Effector memory CD8-positive, alpha-beta T cell (primary cell): ENCODE measurements around the gene HS3ST2.
A peak's percentile ranks its signal among the peaks of the same experiment; 100 is the strongest.
"Not testable (repeated sequence)": the region's sequence is repeated elsewhere in the genome, so short reads cannot be mapped to it uniquely, and the experiment has no call there.

Experiments used
- ATAC-seq: fragments of 150-1000 bp; cut with Tn5 transposase; replicated peaks from 2 replicates; pipeline ENCODE4 v1.10.0; 2021; ENCODE audit warnings: mild to moderate bottlenecking, moderate library complexity
- DNase-seq, 3 experiments: peaks; one replicate each; pipeline ENCODE4 v3.0.0; 2021
- H3K27ac Mint-ChIP-seq, 2 donors: one replicate each; pipeline ENCODE4 v1.8.0; 2022; ENCODE audit warnings: mild to moderate bottlenecking in 2 of 2, mixed read lengths in 2 of 2, moderate library complexity in 2 of 2
- H3K27me3 Mint-ChIP-seq, 2 donors: one replicate each; pipeline ENCODE4 v1.8.0; 2022; ENCODE audit warnings: mixed read lengths in 2 of 2
- H3K36me3 Mint-ChIP-seq: one replicate; pipeline ENCODE4 v1.8.0; 2022; ENCODE audit warnings: mild to moderate bottlenecking, moderate library complexity, mixed read lengths; ENCODE audit not compliant: insufficient read depth
- H3K4me1 Mint-ChIP-seq, 2 donors: one replicate each; pipeline ENCODE4 v1.8.0; 2022; ENCODE audit warnings: low read depth in 2 of 2, mixed read lengths in 2 of 2
- H3K4me3 Mint-ChIP-seq, 2 donors: one replicate each; pipeline ENCODE4 v1.8.0; 2022; ENCODE audit warnings: mild to moderate bottlenecking in 2 of 2, mixed read lengths in 2 of 2, moderate library complexity in 2 of 2
- H3K9me3 Mint-ChIP-seq, 2 donors: one replicate each; pipeline ENCODE4 v1.8.0; 2022; ENCODE audit warnings: mixed read lengths in 2 of 2

Gene HS3ST2

DNA sequence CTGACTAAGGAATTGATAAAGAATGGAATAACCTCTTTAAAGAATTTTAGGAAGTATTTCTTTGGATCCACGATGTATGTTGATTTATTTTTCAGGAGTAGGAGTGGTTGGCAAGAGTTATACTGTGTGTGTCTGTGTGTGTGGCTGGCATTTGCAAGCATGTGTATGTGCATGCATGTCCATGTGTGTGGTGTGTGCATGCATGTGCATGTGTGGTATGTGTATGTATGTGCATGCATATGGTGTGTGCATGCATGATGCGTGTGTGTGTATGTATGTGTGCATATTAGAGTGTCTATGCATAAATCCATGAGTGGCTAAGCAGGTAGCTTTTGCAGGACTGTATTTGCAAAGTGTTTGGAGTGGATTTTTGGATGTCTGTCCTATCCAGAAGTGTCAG is 120.8 kb downstream of the HS3ST2 start:
- DNase-seq (no peak), ATAC-seq (no peak)
- no peaks in the 10 kb centered on the region for H3K4me1 Mint-ChIP-seq
- no peak overlapping the region for H3K27ac Mint-ChIP-seq
- peaks cover 40 to 50% of the 10 kb centered on the region in 2 donors for H3K27me3 Mint-ChIP-seq
- H3K9me3 Mint-ChIP-seq: no peaks in the 10 kb centered on the region
- no peak overlapping the region for H3K4me3 Mint-ChIP-seq
- no peaks in the 10 kb centered on the region for H3K36me3 Mint-ChIP-seq

DNA sequence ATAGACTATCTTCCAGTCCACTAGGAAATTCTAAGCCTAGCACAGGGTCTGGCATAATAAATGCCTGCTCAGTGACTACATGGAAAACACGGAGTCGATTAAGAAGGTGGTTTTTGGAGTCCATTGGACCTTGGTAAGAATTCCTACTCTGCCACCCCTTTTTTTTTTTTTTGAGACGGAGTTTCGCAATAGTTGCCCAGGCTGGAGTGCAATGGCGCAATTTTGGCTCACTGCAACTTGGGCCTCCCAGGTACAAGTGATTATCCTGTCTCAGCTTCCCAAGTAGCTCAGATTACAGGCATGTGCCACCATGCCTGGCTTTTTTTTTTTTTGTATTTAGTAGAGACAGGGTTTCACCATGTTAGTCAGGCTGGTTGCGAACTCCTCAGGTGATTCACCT is 123.2 kb downstream of the HS3ST2 start:
- DNase-seq (no peak), ATAC-seq (no peak)
- Mint-ChIP-seq H3K27me3 (peaks cover 50 to 51% of the 10 kb centered on the region in 2 donors), H3K36me3 (no peaks in the 10 kb centered on the region), H3K4me1 (no peaks in the 10 kb centered on the region), H3K27ac (no peak overlapping the region), H3K4me3 (no peak overlapping the region), H3K9me3 (no peaks in the 10 kb centered on the region)

DNA sequence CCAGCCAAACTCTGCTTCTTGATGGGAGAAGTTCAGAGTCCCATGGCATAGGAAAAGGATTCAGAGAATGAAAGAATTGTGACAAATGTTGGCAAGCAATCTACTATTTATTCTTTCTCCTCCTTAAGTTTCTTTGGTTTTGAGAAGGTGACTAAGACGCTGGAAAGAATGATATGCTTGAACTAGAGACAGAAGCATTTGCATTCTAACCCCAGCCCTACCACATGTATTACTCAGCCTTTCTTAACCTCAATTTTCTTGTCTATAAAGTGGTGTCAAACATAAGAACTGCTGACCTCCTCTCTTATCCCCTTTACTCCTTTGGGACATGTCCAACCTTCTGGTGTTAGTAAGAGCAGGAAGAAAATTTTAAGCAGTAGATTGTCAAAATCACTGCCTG is 124.7 kb downstream of the HS3ST2 start:
- H3K27ac Mint-ChIP-seq: no peak overlapping the region
- ATAC-seq: no peak
- H3K27me3 Mint-ChIP-seq: peaks cover 50% of the 10 kb centered on the region in 2 donors
- H3K4me1 Mint-ChIP-seq: no peaks in the 10 kb centered on the region
- no peak for DNase-seq
- no peaks in the 10 kb centered on the region for H3K9me3 Mint-ChIP-seq
- H3K36me3 Mint-ChIP-seq: no peaks in the 10 kb centered on the region
- H3K4me3 Mint-ChIP-seq: no peak overlapping the region

DNA sequence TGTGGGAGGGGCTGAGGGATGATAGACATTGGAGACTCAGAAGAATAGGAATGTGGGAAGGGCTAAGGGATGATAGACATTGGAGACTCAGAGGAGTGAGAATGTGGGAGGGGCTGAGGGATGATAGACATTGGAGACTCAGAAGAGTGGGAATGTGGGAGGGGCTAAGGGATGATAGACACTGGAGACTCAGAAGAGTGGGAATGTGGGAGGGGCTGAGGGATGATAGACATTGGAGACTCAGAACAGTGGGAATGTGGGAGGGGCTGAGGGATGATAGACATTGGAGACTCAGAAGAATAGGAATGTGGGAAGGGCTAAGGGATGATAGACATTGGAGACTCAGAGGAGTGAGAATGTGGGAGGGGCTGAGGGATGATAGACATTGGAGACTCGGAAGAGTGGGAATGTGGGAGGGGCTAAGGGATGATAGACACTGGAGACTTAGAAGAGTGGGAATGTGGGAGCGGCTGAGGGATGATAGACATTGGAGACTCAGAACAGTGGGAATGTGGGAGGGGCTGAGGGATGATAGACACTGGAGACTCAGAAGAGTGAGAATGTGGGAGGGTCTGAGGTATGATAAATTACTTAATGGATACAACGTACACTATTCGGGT is 125.9 kb downstream of the HS3ST2 start:
- not testable (repeated sequence) for H3K36me3 Mint-ChIP-seq

DNA sequence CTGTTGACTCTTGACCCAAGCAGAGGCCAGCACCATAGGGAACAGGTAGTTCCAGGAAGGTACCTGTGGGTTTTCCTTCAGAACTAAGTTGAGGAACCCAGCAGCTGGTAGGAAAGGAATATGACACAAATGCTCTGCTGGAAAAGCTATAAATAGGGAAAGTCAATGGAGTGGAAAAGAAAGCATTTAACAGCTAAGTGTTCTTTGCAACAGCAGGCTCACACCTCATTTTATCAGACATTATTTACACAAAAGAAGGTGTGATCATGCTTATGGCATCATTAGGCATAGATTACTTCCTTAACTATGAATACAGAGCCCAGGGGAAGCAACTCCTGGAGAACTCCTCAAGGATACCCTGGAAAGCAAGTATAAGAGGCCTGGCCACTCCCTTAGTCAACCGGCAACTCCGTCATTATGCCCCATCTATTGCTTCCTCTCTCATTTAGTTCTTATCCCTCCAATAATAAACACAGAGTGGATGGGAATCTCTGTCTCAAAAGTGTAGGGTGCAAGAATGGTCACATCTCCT is 128.1 kb downstream of the HS3ST2 start:
- Mint-ChIP-seq H3K4me1 (no peaks in the 10 kb centered on the region), H3K9me3 (no peaks in the 10 kb centered on the region), H3K36me3 (no peaks in the 10 kb centered on the region), H3K27ac (no peak overlapping the region), H3K4me3 (no peak overlapping the region), H3K27me3 (peaks cover 58 to 59% of the 10 kb centered on the region in 2 donors)
- no peak for ATAC-seq
- DNase-seq: no peak

More for the DNA sequence above, 125.9 kb downstream of the HS3ST2 start:
- DNase-seq, H3K27ac Mint-ChIP-seq, H3K9me3 Mint-ChIP-seq, H3K4me1 Mint-ChIP-seq, H3K4me3 Mint-ChIP-seq, ATAC-seq: not testable (repeated sequence)
- H3K27me3 Mint-ChIP-seq: peaks cover 51 to 52% of the 10 kb centered on the region in 2 donors

DNA sequence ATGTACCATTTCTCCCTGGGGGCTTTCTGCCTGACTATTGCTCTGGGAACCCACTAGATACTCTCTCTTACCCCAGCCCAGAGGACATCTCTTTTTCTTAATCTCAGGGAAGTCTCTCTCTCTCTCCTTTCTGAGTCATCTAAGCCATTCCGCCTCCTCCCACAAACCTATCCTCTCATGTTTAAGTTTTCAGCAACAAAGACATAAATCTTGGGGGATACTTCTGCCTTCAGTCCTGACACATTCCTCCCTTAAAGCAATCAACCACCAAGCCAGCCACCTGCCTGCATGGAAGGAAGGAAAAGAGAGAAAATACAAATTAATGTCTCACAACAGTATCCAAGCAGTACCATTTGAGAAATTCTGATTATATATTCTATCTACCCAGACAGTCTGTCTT is 128.8 kb downstream of the HS3ST2 start:
- H3K27me3 Mint-ChIP-seq: peaks cover 59 to 64% of the 10 kb centered on the region in 2 donors
- no peaks in the 10 kb centered on the region for H3K36me3 Mint-ChIP-seq
- H3K4me1 Mint-ChIP-seq: no peaks in the 10 kb centered on the region
- H3K4me3 Mint-ChIP-seq: no peak overlapping the region
- no peak overlapping the region for H3K27ac Mint-ChIP-seq
- DNase-seq (no peak), ATAC-seq (no peak)
- no peaks in the 10 kb centered on the region for H3K9me3 Mint-ChIP-seq

DNA sequence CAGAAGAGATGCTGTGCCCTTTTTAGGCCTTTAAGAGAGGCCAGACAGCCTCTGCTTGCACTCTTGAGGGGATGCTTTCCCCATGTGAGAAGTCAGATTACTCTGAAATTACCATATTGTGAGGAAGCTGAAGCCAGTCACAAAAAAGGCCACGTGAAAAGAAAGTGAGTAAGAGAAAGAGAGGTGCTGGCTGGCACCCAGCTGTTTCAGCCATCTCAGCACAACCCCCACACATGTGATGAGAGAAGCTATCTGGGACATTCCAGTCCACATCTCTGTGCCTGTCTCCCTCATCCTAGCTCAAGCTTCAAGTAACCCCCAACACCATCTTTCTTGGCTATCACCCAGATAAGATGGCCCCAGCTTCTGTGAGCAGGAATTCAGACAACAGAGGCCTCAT is 131.4 kb downstream of the HS3ST2 start:
- no peak overlapping the region for H3K4me3 Mint-ChIP-seq
- no peaks in the 10 kb centered on the region for H3K36me3 Mint-ChIP-seq
- H3K4me1 Mint-ChIP-seq: peaks cover 3 to 8% of the 10 kb centered on the region in 2 donors
- ATAC-seq (no peak), DNase-seq (no peak)
- H3K27ac Mint-ChIP-seq: no peak overlapping the region
- H3K27me3 Mint-ChIP-seq: peaks cover 66 to 69% of the 10 kb centered on the region in 2 donors
- no peaks in the 10 kb centered on the region for H3K9me3 Mint-ChIP-seq

DNA sequence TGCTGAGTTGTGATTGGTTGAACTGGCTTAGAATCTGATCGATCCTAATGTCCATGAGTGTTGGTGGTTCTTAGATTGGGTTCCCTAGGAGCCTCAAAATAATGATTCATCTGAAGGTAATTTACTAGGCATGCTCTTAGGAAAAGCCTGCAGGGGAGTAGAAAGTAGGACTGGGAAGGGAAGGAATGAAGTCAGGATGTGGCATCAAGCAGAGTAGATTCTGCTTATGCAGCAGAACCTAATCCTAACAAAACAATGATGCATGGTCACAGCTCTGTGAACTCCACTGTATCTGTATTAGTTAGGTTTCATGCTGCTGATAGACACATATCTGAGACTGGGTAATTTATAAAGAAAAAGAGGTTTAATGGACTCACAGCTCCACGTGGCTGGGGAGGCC is 132.5 kb downstream of the HS3ST2 start:
- no peak overlapping the region for H3K4me3 Mint-ChIP-seq
- H3K9me3 Mint-ChIP-seq: no peaks in the 10 kb centered on the region
- H3K4me1 Mint-ChIP-seq: peaks cover 3 to 8% of the 10 kb centered on the region in 2 donors
- DNase-seq (no peak), ATAC-seq (no peak)
- peaks cover 59 to 64% of the 10 kb centered on the region in 2 donors for H3K27me3 Mint-ChIP-seq
- no peak overlapping the region for H3K27ac Mint-ChIP-seq
- no peaks in the 10 kb centered on the region for H3K36me3 Mint-ChIP-seq

DNA sequence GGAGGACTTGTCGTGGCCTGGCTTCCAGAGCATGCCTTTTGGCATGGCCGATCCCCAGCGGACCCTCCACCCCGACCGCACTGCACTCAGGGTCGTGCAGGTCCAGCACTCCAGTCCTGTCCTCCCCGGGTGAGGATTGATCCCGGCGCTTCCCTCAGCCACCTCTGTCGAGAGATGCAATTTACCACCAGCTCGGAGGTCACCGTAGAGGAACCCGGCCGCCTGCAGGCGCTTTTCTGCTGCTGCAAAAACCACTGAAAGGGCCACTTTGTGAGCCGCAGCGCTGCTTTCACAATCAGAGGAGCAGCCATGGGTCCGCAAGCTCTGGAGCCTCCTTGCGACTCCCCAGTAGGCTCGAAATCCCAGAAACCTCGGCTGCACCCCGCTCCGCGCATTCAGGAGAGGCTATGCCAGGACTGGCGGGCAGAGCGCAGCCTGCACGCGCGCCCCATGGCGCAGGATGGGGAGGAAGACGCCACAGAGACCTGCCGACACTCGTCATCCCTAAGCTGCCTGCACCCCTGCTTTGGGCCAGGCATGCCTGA is 134.2 kb downstream of the HS3ST2 start:
- H3K4me1 Mint-ChIP-seq: peaks cover 3 to 8% of the 10 kb centered on the region in 2 donors
- DNase-seq (no peak), ATAC-seq (no peak)
- no peaks in the 10 kb centered on the region for H3K36me3 Mint-ChIP-seq
- H3K27ac Mint-ChIP-seq: no peak overlapping the region
- H3K9me3 Mint-ChIP-seq: no peaks in the 10 kb centered on the region
- H3K4me3 Mint-ChIP-seq: no peak overlapping the region
- peaks cover 49 to 54% of the 10 kb centered on the region in 2 donors for H3K27me3 Mint-ChIP-seq

DNA sequence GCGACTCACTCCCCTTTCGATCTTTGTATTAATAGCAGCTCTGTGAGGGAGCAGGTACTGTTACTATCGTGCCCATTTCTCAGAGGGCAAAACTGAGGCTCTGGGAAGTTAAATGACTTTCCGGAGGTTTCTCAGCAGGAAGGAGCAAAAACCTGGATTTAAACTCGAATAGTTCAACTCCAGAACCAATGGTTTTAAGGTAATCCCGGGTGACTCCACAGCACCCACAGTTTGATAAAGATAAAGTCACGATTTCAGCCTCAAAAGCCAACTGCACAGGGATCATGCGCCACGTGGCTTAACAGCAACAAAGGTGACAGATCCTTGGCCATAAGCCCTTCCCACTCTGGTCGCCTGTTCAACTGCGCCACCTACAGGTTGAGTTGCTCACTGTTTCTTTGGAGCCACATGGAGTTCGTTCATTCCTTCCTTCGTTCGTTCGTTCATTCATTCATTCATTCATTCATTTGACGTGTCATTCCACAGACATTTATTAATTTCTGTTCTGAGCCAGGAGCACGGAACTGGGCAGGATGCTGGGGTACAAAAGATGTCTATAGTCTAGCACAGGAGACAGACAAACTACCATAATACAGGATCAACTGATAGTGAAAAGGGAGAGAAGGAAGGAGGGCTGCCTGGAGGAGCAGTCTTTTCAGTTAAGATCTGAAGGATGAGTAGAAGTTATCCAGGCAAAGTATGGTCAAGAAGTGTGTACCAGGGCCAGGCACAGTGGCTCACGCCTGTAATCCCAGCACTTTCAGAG is 134.8 kb downstream of the HS3ST2 start:
- Mint-ChIP-seq H3K4me1 (peaks cover 3 to 8% of the 10 kb centered on the region in 2 donors), H3K27me3 (peaks cover 49 to 56% of the 10 kb centered on the region in 2 donors), H3K4me3 (no peak overlapping the region), H3K27ac (no peak overlapping the region), H3K9me3 (no peaks in the 10 kb centered on the region), H3K36me3 (no peaks in the 10 kb centered on the region)
- DNase-seq (peak; percentile 8 to 15 (median 11)), ATAC-seq (no peak)

DNA sequence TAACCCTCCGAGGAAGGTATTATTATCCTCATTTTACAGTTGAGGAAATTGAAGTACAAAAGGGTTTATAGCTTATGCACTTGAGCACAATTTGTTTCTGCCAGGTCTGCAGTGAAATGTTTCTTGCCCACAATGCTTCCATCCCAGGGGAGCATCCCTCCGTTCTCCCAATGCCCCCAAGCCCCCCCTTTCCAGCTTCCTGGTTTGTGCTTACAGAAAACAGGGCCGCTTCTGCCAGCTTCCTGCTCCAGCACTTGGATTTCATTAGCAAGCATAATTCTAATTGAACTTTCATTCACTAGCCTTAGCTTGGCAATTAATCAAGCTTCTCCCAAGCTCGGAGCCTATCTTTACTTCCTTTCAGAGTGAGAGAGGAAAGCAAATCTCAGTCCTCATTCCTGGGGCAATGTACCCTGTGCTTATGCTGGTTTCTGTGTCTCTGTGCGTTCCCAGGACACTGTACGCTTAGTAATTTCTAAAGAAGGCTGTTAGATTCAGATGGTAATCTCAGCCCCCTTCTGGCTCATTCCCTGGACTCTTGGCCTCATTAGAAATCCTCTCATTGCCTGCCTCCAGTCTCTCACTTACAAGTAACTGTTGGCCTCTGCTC is 141.6 kb downstream of the HS3ST2 start:
- no peaks in the 10 kb centered on the region for H3K9me3 Mint-ChIP-seq
- H3K27me3 Mint-ChIP-seq: peaks cover 23 to 34% of the 10 kb centered on the region in 2 donors
- H3K36me3 Mint-ChIP-seq: no peaks in the 10 kb centered on the region
- peaks cover 0 to 1% of the 10 kb centered on the region in 2 donors for H3K4me1 Mint-ChIP-seq
- no peak overlapping the region for H3K27ac Mint-ChIP-seq
- no peak for ATAC-seq
- no peak overlapping the region for H3K4me3 Mint-ChIP-seq
- no peak for DNase-seq

DNA sequence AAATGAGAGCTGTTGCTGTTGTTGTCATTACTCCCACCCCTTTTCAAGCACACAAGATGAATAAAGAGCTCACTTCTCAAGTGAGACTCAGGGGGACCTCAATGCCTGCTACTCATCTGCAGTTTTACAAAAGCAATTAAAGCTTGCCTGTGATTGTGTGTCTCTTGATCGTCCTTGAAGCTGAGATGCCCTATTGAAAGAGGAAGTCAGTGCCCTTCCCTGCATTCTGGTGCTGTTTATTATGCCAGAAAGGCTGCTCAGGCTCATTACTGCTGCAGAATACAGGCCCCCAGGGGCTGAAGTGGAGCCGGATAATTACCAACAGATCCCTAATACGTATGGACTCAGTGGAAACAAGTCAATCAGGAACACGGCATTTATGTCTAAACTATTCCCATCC is 147.2 kb downstream of the HS3ST2 start:
- no peaks in the 10 kb centered on the region for H3K36me3 Mint-ChIP-seq
- no peaks in the 10 kb centered on the region for H3K4me1 Mint-ChIP-seq
- peaks cover 0 to 1% of the 10 kb centered on the region in 2 donors for H3K9me3 Mint-ChIP-seq
- DNase-seq (no peak), ATAC-seq (no peak)
- no peak overlapping the region for H3K27ac Mint-ChIP-seq
- peaks cover 55 to 57% of the 10 kb centered on the region in 2 donors for H3K27me3 Mint-ChIP-seq
- no peak overlapping the region for H3K4me3 Mint-ChIP-seq

DNA sequence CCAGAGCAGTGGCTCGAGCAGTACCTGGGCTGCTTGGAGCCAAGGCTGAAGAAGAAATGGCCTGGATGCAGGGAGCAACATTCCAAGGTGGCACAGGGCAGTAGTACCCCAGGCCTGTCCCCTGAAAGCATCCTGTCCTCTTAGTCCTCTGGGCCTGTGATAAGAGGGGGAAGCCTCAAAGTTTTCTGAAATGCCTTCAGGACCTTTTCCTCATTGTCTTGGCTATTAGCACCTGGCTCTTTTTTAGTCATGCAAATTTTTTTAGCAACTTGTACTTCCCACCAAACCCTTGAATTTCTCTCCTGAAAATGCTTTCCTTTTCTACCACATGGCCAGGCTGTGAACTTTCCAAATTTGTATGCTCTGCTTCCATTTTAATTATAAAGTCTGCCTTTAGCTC is 148.9 kb downstream of the HS3ST2 start:
- ATAC-seq (no peak), DNase-seq (no peak)
- peaks cover 0 to 1% of the 10 kb centered on the region in 2 donors for H3K9me3 Mint-ChIP-seq
- H3K36me3 Mint-ChIP-seq: no peaks in the 10 kb centered on the region
- H3K4me3 Mint-ChIP-seq: no peak overlapping the region
- no peak overlapping the region for H3K27ac Mint-ChIP-seq
- H3K4me1 Mint-ChIP-seq: no peaks in the 10 kb centered on the region
- H3K27me3 Mint-ChIP-seq: peaks cover 49 to 64% of the 10 kb centered on the region in 2 donors
